A549 treated with DMSO at 1 μM for 4 hours (cell line): Measurements from ENCODE around the gene ZFP14. TPM values are rescaled to one million over a fixed set of nuclear protein-coding genes. Genes with fewer than 3 reads are reported as not detected.

Experiments
- total RNA-seq: library from RNA; stranded (reverse); fragments of 200-300 nt; extraction: Qiagen RNA extraction; gene quantifications from 5 replicates; pipeline ENCODE4 v1.2.3, GENCODE V29; 2022; ENCODE audit warnings: low read depth

Gene ZFP14
- 1.9 to 2.6 TPM (median 2.2 TPM) in 5 replicates for total RNA-seq

DNA sequence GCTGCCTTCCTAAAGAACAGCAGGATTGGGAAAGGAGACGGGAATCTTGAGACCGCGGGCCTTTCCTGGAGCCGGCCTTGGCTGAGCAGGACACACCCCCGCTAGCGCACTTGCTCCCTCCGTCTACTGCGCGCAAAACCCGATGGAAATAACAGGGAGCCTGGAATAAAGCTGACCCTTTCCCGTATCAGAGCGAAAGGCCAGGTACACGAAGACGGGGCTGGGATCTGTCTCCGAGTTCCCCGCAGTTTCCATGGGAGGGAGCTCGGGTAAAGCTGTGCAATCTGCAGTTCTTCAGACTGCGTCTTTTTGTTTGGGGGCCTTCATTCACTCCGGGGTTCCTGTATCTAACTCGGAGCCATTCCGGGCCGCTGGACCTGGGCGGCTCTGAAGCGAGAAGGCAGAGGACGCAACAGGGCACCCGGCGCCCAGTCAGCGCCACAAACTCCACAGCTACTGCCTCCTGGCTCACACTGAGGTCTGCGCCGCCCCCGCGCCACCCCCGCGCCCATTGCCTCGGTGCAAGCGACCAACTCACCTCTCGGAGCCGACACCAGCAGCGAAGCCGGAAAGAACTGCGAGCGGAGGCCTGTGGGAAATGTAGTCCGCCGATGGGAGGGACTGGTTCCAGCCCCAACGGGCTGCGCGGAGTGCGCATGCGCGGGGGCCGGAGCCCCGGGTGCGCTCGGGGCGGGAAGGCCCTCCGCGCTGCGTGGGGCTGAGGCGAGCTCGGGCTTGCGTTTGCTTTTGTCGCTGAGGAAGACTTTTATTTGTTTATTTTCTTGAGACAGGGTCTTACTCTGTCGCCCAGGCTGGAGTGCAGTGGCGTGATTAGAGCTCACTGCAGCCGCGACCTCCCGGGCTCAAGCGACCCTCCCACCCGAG, at the start of gene ZFP14:
Gene ZFP14 (minus strand): TSS at position 577 of the 885 bp plus-strand sequence. CDS start 11,309 bp downstream, outside the sequence.

GRCh38 chr19:36418287-36419001, 39.4 kb upstream of the ZFP14 start, which contains the start of gene ZFP82:
ZFP82 (minus strand) TSS chr19:36418644; CDS start chr19:36409789, 8,855 bp downstream.

Other genes starting within 250 kb of the ZFP14 start
- gene CAPNS1, start 239.1 kb downstream of the ZFP14 start, total RNA-seq, result 1,600 to 2,176 TPM (median 2,055 TPM) in 5 replicates
- not detected in 5 replicates for gene COX7A1, start 226.8 kb downstream of the ZFP14 start, total RNA-seq
- 4.0 to 4.8 TPM (median 4.2 TPM) in 5 replicates for gene ZNF565, start 164.5 kb downstream of the ZFP14 start, total RNA-seq
- 126 to 169 TPM (median 139 TPM) in 5 replicates for gene ZNF146, start 164.1 kb downstream of the ZFP14 start, total RNA-seq
- gene ZFP82, start 39.4 kb upstream of the ZFP14 start, total RNA-seq, result 1.8 to 2.5 TPM (median 1.9 TPM) in 5 replicates
- 8.1 to 12.8 TPM (median 10.1 TPM) in 5 replicates for gene ZNF566, start 110.4 kb upstream of the ZFP14 start, total RNA-seq
- gene ZNF260, start 149.1 kb upstream of the ZFP14 start, total RNA-seq, result 5.8 to 10.4 TPM (median 8.6 TPM) in 5 replicates
- 2.4 to 3.2 TPM (median 2.8 TPM) in 5 replicates for gene ZNF529, start 194.1 kb upstream of the ZFP14 start, total RNA-seq
- gene ZNF382, start 226.1 kb upstream of the ZFP14 start, total RNA-seq, result 0.02 to 0.24 TPM (median 0.08 TPM) in 3 of 5 replicates, not detected in the others